HEK293 (cell line): Measurements from ENCODE around the gene TNNT3.

Source experiments
- CTCF ChIA-PET: fragments of 350-600 bp; formaldehyde crosslinking; extraction: SDS; loops from one replicate; lab custom pipeline; 2021; ENCODE audit warnings: antibody characterized with exemption; lab: Yijun Ruan, JAX
- POLR2A ChIA-PET: fragments of 300-600 bp; formaldehyde crosslinking; extraction: SDS; loops from one replicate; lab custom pipeline; 2020; ENCODE audit warnings: antibody characterized with exemption, inconsistent platforms; lab: Yijun Ruan, JAX
- H3K27ac ChIP-seq: fragments of 200-500 bp; sonication (Bioruptor generic); 2 replicates; pipeline ENCODE4 v1.5.1; 2014; ENCODE audit warnings: low read depth, low read length, control low read depth, inconsistent platforms; ENCODE audit errors: extremely low read depth
- H3K36me3 ChIP-seq, 2 experiments: fragments of 200-500 bp in 1 of 2; sonication (Bioruptor generic) in 1 of 2; 1 replicate in 1 of 2; 2 replicates in 1 of 2; pipeline ENCODE4 v1.5.1; 2014 to 2017; ENCODE audit warnings: inconsistent platforms in 2 of 2, low read length in 2 of 2; ENCODE audit not compliant: control insufficient read depth in 2 of 2, insufficient read depth in 1 of 2
- H3K4me1 ChIP-seq: fragments of 200-500 bp; sonication (Bioruptor generic); 2 replicates; pipeline ENCODE4 v1.5.1; 2014; ENCODE audit warnings: mild to moderate bottlenecking, low read length, inconsistent platforms; ENCODE audit not compliant: control insufficient read depth, insufficient read depth
- H3K4me3 ChIP-seq: 2 replicates; pipeline ENCODE4 v1.5.1; 2011; ENCODE audit warnings: low read depth, mild to moderate bottlenecking, control low read depth, low read length, moderate library complexity
- H3K9me3 ChIP-seq: fragments of 200-500 bp; sonication (Bioruptor generic); 2 replicates; pipeline ENCODE4 v1.5.1; 2014; ENCODE audit warnings: low read depth, low read length, inconsistent platforms; ENCODE audit not compliant: control insufficient read depth, insufficient read depth
- ATF2 ChIP-seq: fragments of 450-650 bp; formaldehyde crosslinking; IDR thresholded peaks from 2 replicates; pipeline ENCODE4 v1.5.1; 2016; ENCODE audit warnings: missing biosample characterization, missing genetic modification characterization, low read depth
- EGR2 ChIP-seq: fragments of 450-650 bp; formaldehyde crosslinking; IDR thresholded peaks from 2 replicates; pipeline ENCODE4 v1.5.1; 2016; ENCODE audit warnings: low read depth, missing biosample characterization, missing genetic modification characterization
- HOXC10 ChIP-seq: sonication (generic); formaldehyde crosslinking; IDR thresholded peaks from 2 replicates; pipeline ENCODE4 v1.8.1; 2023; ENCODE audit warnings: mild to moderate bottlenecking, missing genetic modification reagents
- OVOL3 ChIP-seq: fragments of 450-650 bp; formaldehyde crosslinking; IDR thresholded peaks from 2 replicates; pipeline ENCODE4 v1.5.1; 2016; ENCODE audit warnings: missing biosample characterization, missing genetic modification characterization
- PRDM1 ChIP-seq: fragments of 450-650 bp; formaldehyde crosslinking; IDR thresholded peaks from 2 replicates; pipeline ENCODE4; 2016; ENCODE audit warnings: missing biosample characterization, missing genetic modification characterization
- PRDM6 ChIP-seq: fragments of 450-650 bp; formaldehyde crosslinking; IDR thresholded peaks from 2 replicates; pipeline ENCODE4 v1.5.1; 2017; ENCODE audit warnings: missing biosample characterization, missing genetic modification characterization
- SALL2 ChIP-seq: fragments of 450-650 bp; formaldehyde crosslinking; IDR thresholded peaks from 2 replicates; pipeline ENCODE4 v1.5.0; 2017; ENCODE audit warnings: missing biosample characterization, mild to moderate bottlenecking, missing genetic modification characterization, borderline replicate concordance
- SCRT1 ChIP-seq: fragments of 450-650 bp; formaldehyde crosslinking; IDR thresholded peaks from 2 replicates; pipeline ENCODE4 v1.5.1; 2016; ENCODE audit warnings: missing biosample characterization, missing genetic modification characterization, borderline replicate concordance
- SP7 ChIP-seq: fragments of 450-650 bp; formaldehyde crosslinking; IDR thresholded peaks from 2 replicates; pipeline ENCODE4 v1.5.1; 2016; ENCODE audit warnings: missing biosample characterization, missing genetic modification characterization
- TCF7L2 ChIP-seq: IDR thresholded peaks from 2 replicates; pipeline ENCODE4 v1.6.1; 2011; ENCODE audit warnings: low read depth, mild to moderate bottlenecking, inconsistent platforms, low read length, moderate library complexity, borderline replicate concordance
- YY1 ChIP-seq: fragments of 450-650 bp; formaldehyde crosslinking; IDR thresholded peaks from 2 replicates; pipeline ENCODE4 v1.5.1; 2018; ENCODE audit warnings: missing biosample characterization, missing genetic modification characterization
- ZBTB49 ChIP-seq: fragments of 450-650 bp; formaldehyde crosslinking; IDR thresholded peaks from 2 replicates; pipeline ENCODE4 v1.5.1; 2016; ENCODE audit warnings: missing biosample characterization, missing genetic modification characterization, low read depth
- ZBTB8A ChIP-seq: fragments of 450-650 bp; formaldehyde crosslinking; IDR thresholded peaks from 2 replicates; pipeline ENCODE4 v1.5.1; 2016; ENCODE audit warnings: missing biosample characterization, missing genetic modification characterization
- ZFHX2 ChIP-seq: fragments of 450-650 bp; formaldehyde crosslinking; conservative IDR thresholded peaks from 2 replicates; pipeline ENCODE4 v1.5.1; 2016; ENCODE audit warnings: missing biosample characterization, missing genetic modification characterization
- ZNF16 ChIP-seq: fragments of 450-650 bp; formaldehyde crosslinking; IDR thresholded peaks from 2 replicates; pipeline ENCODE4 v1.5.1; 2016; ENCODE audit warnings: low read depth, missing biosample characterization, missing genetic modification characterization
- ZNF248 ChIP-seq: fragments of 450-650 bp; formaldehyde crosslinking; IDR thresholded peaks from 2 replicates; pipeline ENCODE4 v1.5.1; 2017; ENCODE audit warnings: missing biosample characterization, missing genetic modification characterization
- ZNF280C ChIP-seq: fragments of 450-650 bp; formaldehyde crosslinking; IDR thresholded peaks from 2 replicates; pipeline ENCODE4 v1.5.1; 2016; ENCODE audit warnings: missing biosample characterization, missing genetic modification characterization
- ZNF362 ChIP-seq: fragments of 450-650 bp; formaldehyde crosslinking; IDR thresholded peaks from 2 replicates; pipeline ENCODE4 v1.5.1; 2016; ENCODE audit warnings: missing biosample characterization, missing genetic modification characterization
- ZNF37A ChIP-seq: fragments of 450-650 bp; IDR thresholded peaks from 2 replicates; pipeline ENCODE4 v1.5.1; 2018; ENCODE audit warnings: missing biosample characterization, missing genetic modification characterization
- ZNF521 ChIP-seq: fragments of 450-650 bp; formaldehyde crosslinking; IDR thresholded peaks from 2 replicates; pipeline ENCODE4 v1.5.1; 2017; ENCODE audit warnings: missing biosample characterization, mild to moderate bottlenecking, missing genetic modification characterization
- ZNF580 ChIP-seq: fragments of 450-650 bp; formaldehyde crosslinking; IDR thresholded peaks from 2 replicates; pipeline ENCODE4 v1.5.1; 2016; ENCODE audit warnings: missing biosample characterization, missing genetic modification characterization

Gene TNNT3

GRCh38 chr11:1917523-1918435 lies 1.7 kb upstream of the TNNT3 start:
- ChIA-PET CTCF (interaction anchor here (0.6 to 0.9 kb wide), 2 partner anchors 18 to 35 kb away, joined by 3 to 4 read pairs; no protein-coding TSS in a partner anchor), POLR2A (no interaction called here)
- H3K27ac ChIP-seq: no peak overlapping the region

GRCh38 chr11:1918436-1919315 lies 827 bp upstream of the TNNT3 start:
- TF ChIP-seq PRDM1 (tag by site-specific recombination): no peak
- TF ChIP-seq ZBTB8A (tag by site-specific recombination): no peak
- TF ChIP-seq ZNF580: no peak
- TF ChIP-seq SALL2 (tag by site-specific recombination): no peak
- TF ChIP-seq ZNF37A (tag by site-specific recombination): no peak
- no peak for TF ChIP-seq YY1 (tag by site-specific recombination)
- TF ChIP-seq ZFHX2 (tag by site-specific recombination): no peak
- TF ChIP-seq TCF7L2: no peak
- TF ChIP-seq ZNF362 (tag by site-specific recombination): no peak
- TF ChIP-seq SP7: no peak
- TF ChIP-seq ZNF16 (tag by site-specific recombination): no peak
- TF ChIP-seq ZNF521 (tag by site-specific recombination): no peak
- no peak for TF ChIP-seq SCRT1 (tag by site-specific recombination)
- no peak for TF ChIP-seq ZNF248 (tag by site-specific recombination)
- no peak for TF ChIP-seq ZBTB49 (tag by site-specific recombination)
- TF ChIP-seq HOXC10 (CRISPR knock-in tag): no peak
- TF ChIP-seq ATF2 (tag by site-specific recombination): no peak
- no peak for TF ChIP-seq PRDM6
- TF ChIP-seq ZNF280C: no peak
- ChIA-PET CTCF (no interaction called here), POLR2A (interaction anchor here (0.6 kb wide), 1 partner anchor 482 kb away, joined by 3 read pairs; the partner anchor contains the start of gene TSSC4)
- Histone ChIP-seq H3K4me3 (no peak overlapping the region), H3K27ac (no peak overlapping the region), H3K36me3 (no peaks in the 10 kb centered on the region), H3K4me1 (no peaks in the 10 kb centered on the region), H3K9me3 (no peaks in the 10 kb centered on the region)

More at GRCh38 chr11:1917523-1918435, 1.7 kb upstream of the TNNT3 start:
- Histone ChIP-seq H3K4me3 (no peak overlapping the region), H3K4me1 (no peaks in the 10 kb centered on the region), H3K9me3 (no peaks in the 10 kb centered on the region), H3K36me3 (no peaks in the 10 kb centered on the region)
- TF ChIP-seq OVOL3 (no peak), EGR2 (tag by site-specific recombination) (no peak)
